Suppressor macrophage treated with lipopolysaccharide for 4 hours (primary cell): ENCODE results near the gene SSBP2.
"Not testable (repeated sequence)": the region's sequence is repeated elsewhere in the genome, so short reads cannot be mapped to it uniquely, and the experiment has no call there.

Experiments used
- DNase-seq: peaks from one replicate; pipeline ENCODE4 v3.0.0-alpha.2; 2020

Gene SSBP2

GRCh38 chr5:81517462-81517861 is 233.4 kb downstream of the SSBP2 start:
- peak; percentile 60 for DNase-seq

GRCh38 chr5:81516091-81516490 is 234.8 kb downstream of the SSBP2 start:
- DNase-seq = peak; percentile 12

- DNase-seq = peak; percentile 14
Observed at GRCh38 chr5:81513982-81514381, 236.9 kb downstream of the SSBP2 start.

- DNase-seq = no peak
Observed at GRCh38 chr5:81513473-81513872, 237.4 kb downstream of the SSBP2 start.

GRCh38 chr5:81506900-81507588 is 243.9 kb downstream of the SSBP2 start:
- peak; percentile 87 for DNase-seq

GRCh38 chr5:81506378-81506777 is 244.5 kb downstream of the SSBP2 start:
- DNase-seq = no peak

- peak; percentile 37 for DNase-seq
Observed at GRCh38 chr5:81505672-81506071, 245.2 kb downstream of the SSBP2 start.

- not testable (repeated sequence) for DNase-seq
Observed at GRCh38 chr5:81503602-81504001, 247.3 kb downstream of the SSBP2 start.

- no peak for DNase-seq
Observed at GRCh38 chr5:81495286-81495685, 255.6 kb downstream of the SSBP2 start.

GRCh38 chr5:81488862-81489261 is 262.0 kb downstream of the SSBP2 start:
- DNase-seq = no peak

GRCh38 chr5:81486711-81487110 is 264.2 kb downstream of the SSBP2 start:
- DNase-seq = no peak

- DNase-seq = no peak
Observed at GRCh38 chr5:81482595-81482994, 268.3 kb downstream of the SSBP2 start.

GRCh38 chr5:81473395-81473794 is 277.5 kb downstream of the SSBP2 start:
- DNase-seq = not testable (repeated sequence)

GRCh38 chr5:81469676-81470075 is 281.2 kb downstream of the SSBP2 start:
- no peak for DNase-seq

GRCh38 chr5:81450940-81451339 is 300.0 kb downstream of the SSBP2 start:
- DNase-seq = no peak

- DNase-seq = no peak
Observed at GRCh38 chr5:81435023-81435422, 315.9 kb downstream of the SSBP2 start.

- DNase-seq = no peak
Observed at GRCh38 chr5:81429985-81430384, 320.9 kb downstream of the SSBP2 start.

- no peak for DNase-seq
Observed at GRCh38 chr5:81429363-81429762, 321.5 kb downstream of the SSBP2 start.

GRCh38 chr5:81428861-81429260 is 322.0 kb downstream of the SSBP2 start:
- DNase-seq = no peak

GRCh38 chr5:81428446-81428845 is 322.5 kb downstream of the SSBP2 start:
- no peak for DNase-seq

- DNase-seq = no peak
Observed at GRCh38 chr5:81427566-81427965, 323.3 kb downstream of the SSBP2 start.

GRCh38 chr5:81426359-81427030 is 324.4 kb downstream of the SSBP2 start:
- peak; percentile 42 for DNase-seq

- peak; percentile 59 for DNase-seq
Observed at GRCh38 chr5:81425569-81425968, 325.3 kb downstream of the SSBP2 start.

- no peak for DNase-seq
Observed at GRCh38 chr5:81424728-81425127, 326.2 kb downstream of the SSBP2 start.

GRCh38 chr5:81422671-81423070 is 328.2 kb downstream of the SSBP2 start:
- peak; percentile 41 for DNase-seq
